H1 (cell line): ENCODE results near the gene FDXACB1. TPM values are rescaled to one million over a fixed set of nuclear protein-coding genes. Genes with fewer than 3 reads are reported as not detected.

Source experiments
- CTCF ChIA-PET: fragments of 300-600 bp; sonication (Branson Sonifier 250); formaldehyde crosslinking; loops from one replicate; lab custom pipeline; 2021; ENCODE audit not compliant: partially characterized antibody; lab: Charles Lee
- POLR2A ChIA-PET: fragments of 300-600 bp; sonication (Branson Sonifier 250); formaldehyde crosslinking; loops from one replicate; lab custom pipeline; 2021; ENCODE audit warnings: inconsistent platforms; ENCODE audit not compliant: partially characterized antibody; lab: Charles Lee
- DNase-seq, 2 experiments: peaks; one replicate each; pipeline versions ENCODE4 v3.0.0 to v3.0.0-alpha.2; 2010 to 2022; ENCODE audit warnings: low spot score in 2 of 2, low read depth in 1 of 2, mixed read lengths in 1 of 2
- FAIRE-seq: peaks from 2 replicates; lab custom pipeline; 2011; peaks lifted over from hg19 to GRCh38; lab: Jason Lieb, UNC
- H2AFZ ChIP-seq: 2 replicates; pipeline ENCODE4 v1.8.1; 2012; ENCODE audit warnings: low read length, inconsistent platforms
- H2AK5ac ChIP-seq: 2 replicates; pipeline ENCODE4 v1.6.1; 2013; ENCODE audit warnings: low read depth, low read length
- H2BK120ac ChIP-seq: replicated peaks from 2 replicates; pipeline ENCODE3; 2013; ENCODE audit warnings: low read depth, low read length, inconsistent platforms
- H2BK12ac ChIP-seq: 2 replicates; pipeline ENCODE4 v1.6.1; 2013; ENCODE audit warnings: low read depth, low read length
- H2BK15ac ChIP-seq: 2 replicates; pipeline ENCODE4 v1.6.1; 2013; ENCODE audit warnings: low read length
- H2BK20ac ChIP-seq: 2 replicates; pipeline ENCODE4 v1.6.1; 2013; ENCODE audit warnings: low read length
- H2BK5ac ChIP-seq: 2 replicates; pipeline ENCODE4 v1.6.1; 2013; ENCODE audit warnings: low read depth, low read length
- H3K14ac ChIP-seq: 2 replicates; pipeline ENCODE4 v1.6.1; 2013; ENCODE audit warnings: inconsistent platforms; ENCODE audit not compliant: insufficient read length
- H3K18ac ChIP-seq: 2 replicates; pipeline ENCODE4 v1.6.1; 2013; ENCODE audit warnings: low read length; ENCODE audit errors: extremely low read depth
- H3K23ac ChIP-seq: 2 replicates; pipeline ENCODE4 v1.6.1; 2013; ENCODE audit warnings: inconsistent platforms; ENCODE audit not compliant: insufficient read length
- H3K23me2 ChIP-seq: 2 replicates; pipeline ENCODE4 v1.6.1; 2013; ENCODE audit warnings: low read depth, low read length
- H3K27ac ChIP-seq: 2 replicates; pipeline ENCODE4 v1.6.1; 2011; ENCODE audit warnings: low read depth, low read length, inconsistent platforms
- H3K27me3 ChIP-seq, 4 experiments: replicated peaks in 1 of 4; 1 replicate in 1 of 4; 2 replicates in 3 of 4; pipeline versions ENCODE4 v1.6.1 to v1.8.1; 2011 to 2013; ENCODE audit warnings: low read length in 3 of 4, mild to moderate bottlenecking in 3 of 4, inconsistent platforms in 2 of 4, mixed read lengths in 2 of 4, moderate library complexity in 1 of 4; ENCODE audit not compliant: control insufficient read depth in 3 of 4, insufficient read depth in 3 of 4; ENCODE audit errors: extremely low read depth in 1 of 4
- H3K36me3 ChIP-seq, 4 experiments: 2 replicates each; pipeline versions ENCODE4 v1.6.1 to v1.8.1; 2011 to 2013; ENCODE audit warnings: mild to moderate bottlenecking in 4 of 4, low read length in 3 of 4, moderate library complexity in 2 of 4, control low read depth in 1 of 4, inconsistent platforms in 1 of 4; ENCODE audit not compliant: insufficient read depth in 4 of 4, control insufficient read depth in 2 of 4
- H3K4ac ChIP-seq: replicated peaks from 2 replicates; pipeline ENCODE3; 2013; ENCODE audit warnings: low read length, low read depth, mixed read lengths, inconsistent platforms; ENCODE audit not compliant: insufficient read length
- H3K4me1 ChIP-seq, 4 experiments: replicated peaks in 1 of 4; 1 replicate in 1 of 4; 2 replicates in 3 of 4; pipeline versions ENCODE4 v1.6.1 to v1.8.1; 2011 to 2013; ENCODE audit warnings: low read length in 3 of 4, inconsistent platforms in 2 of 4, mixed read lengths in 1 of 4; ENCODE audit not compliant: insufficient read depth in 4 of 4, control insufficient read depth in 3 of 4
- H3K4me2 ChIP-seq, 2 experiments: 2 replicates each; pipeline versions ENCODE4 v1.6.1 to v1.8.1; 2011 to 2013; ENCODE audit warnings: low read depth in 2 of 2, low read length in 2 of 2, control low read depth in 1 of 2, inconsistent platforms in 1 of 2, mild to moderate bottlenecking in 1 of 2; ENCODE audit not compliant: insufficient read depth in 1 of 2
- H3K4me3 ChIP-seq, 4 experiments: fragments of 200-600, 300-600 bp in 1 of 4; sonication (generic), shearing (Covaris generic), sonication (Bioruptor Twin) in 1 of 4; 2 replicates each; pipeline versions ENCODE4 v1.5.1 to v1.8.1; 2011 to 2016; ENCODE audit warnings: low read length in 4 of 4, low read depth in 3 of 4, control low read depth in 2 of 4, inconsistent platforms in 2 of 4, mild to moderate bottlenecking in 2 of 4, mixed read lengths in 1 of 4, moderate library complexity in 1 of 4; ENCODE audit not compliant: insufficient read depth in 2 of 4; ENCODE audit errors: extremely low read depth in 1 of 4
- H3K56ac ChIP-seq: replicated peaks from 2 replicates; pipeline ENCODE3; 2013; ENCODE audit warnings: low read depth, mild to moderate bottlenecking, mixed read lengths, low read length, inconsistent platforms; ENCODE audit not compliant: insufficient read length
- H3K79me1 ChIP-seq: 2 replicates; pipeline ENCODE4 v1.6.1; 2013; ENCODE audit warnings: low read depth, low read length, control low read depth
- H3K79me2 ChIP-seq, 2 experiments: 2 replicates each; pipeline versions ENCODE4 v1.6.1 to v1.8.1; 2012 to 2013; ENCODE audit warnings: low read length in 2 of 2, mild to moderate bottlenecking in 2 of 2, inconsistent platforms in 1 of 2; ENCODE audit not compliant: insufficient read depth in 2 of 2, control insufficient read depth in 1 of 2
- H3K9ac ChIP-seq, 4 experiments: replicated peaks in 1 of 4; 1 replicate in 1 of 4; 2 replicates in 3 of 4; pipeline versions ENCODE4 v1.6.1 to v1.8.1; 2011 to 2013; ENCODE audit warnings: low read depth in 3 of 4, low read length in 3 of 4, control low read depth in 2 of 4, mild to moderate bottlenecking in 2 of 4, moderate library complexity in 2 of 4, inconsistent platforms in 1 of 4; ENCODE audit errors: extremely low read depth in 1 of 4
- H3K9me3 ChIP-seq, 2 experiments: 2 replicates each; pipeline versions ENCODE4 v1.6.1 to v1.8.1; 2012 to 2013; ENCODE audit warnings: mild to moderate bottlenecking in 2 of 2, moderate library complexity in 2 of 2, control low read depth in 1 of 2, inconsistent platforms in 1 of 2, low read depth in 1 of 2, low read length in 1 of 2, mixed read lengths in 1 of 2; ENCODE audit not compliant: insufficient read depth in 2 of 2
- H4K20me1 ChIP-seq, 2 experiments: replicated peaks in 1 of 2; 2 replicates each; pipeline versions ENCODE3 to v1.8.1; 2011 to 2013; ENCODE audit warnings: inconsistent platforms in 2 of 2, low read length in 2 of 2, mild to moderate bottlenecking in 1 of 2; ENCODE audit not compliant: insufficient read depth in 2 of 2, control insufficient read depth in 1 of 2
- H4K5ac ChIP-seq: 2 replicates; pipeline ENCODE4 v1.6.1; 2013; ENCODE audit warnings: low read length, low read depth, mixed read lengths, inconsistent platforms; ENCODE audit not compliant: insufficient read length
- H4K8ac ChIP-seq: 2 replicates; pipeline ENCODE4 v1.8.0; 2013; ENCODE audit warnings: mild to moderate bottlenecking, moderate library complexity, low read length, inconsistent platforms; ENCODE audit not compliant: insufficient read depth; ENCODE audit errors: extremely low read depth
- H4K91ac ChIP-seq: replicated peaks from 2 replicates; pipeline ENCODE3; 2013; ENCODE audit warnings: low read length, mixed read lengths, inconsistent platforms; ENCODE audit not compliant: insufficient read length
- BCL11A ChIP-seq, 2 experiments: IDR thresholded peaks; one replicate each; pipeline ENCODE4 v1.6.1; 2011; ENCODE audit warnings: low read depth in 2 of 2, low read length in 2 of 2, mild to moderate bottlenecking in 2 of 2
- EP300 ChIP-seq, 2 experiments: IDR thresholded peaks; 1 replicate in 1 of 2; 2 replicates in 1 of 2; pipeline ENCODE4 v1.6.1; 2011 to 2012; ENCODE audit warnings: low read depth in 2 of 2, low read length in 2 of 2, mild to moderate bottlenecking in 2 of 2, borderline replicate concordance in 1 of 2, inconsistent platforms in 1 of 2, moderate library complexity in 1 of 2
- GABPA ChIP-seq: IDR thresholded peaks from 2 replicates; pipeline ENCODE4 v1.6.1; 2011; ENCODE audit warnings: mild to moderate bottlenecking, low read length, moderate library complexity, borderline replicate concordance; ENCODE audit not compliant: insufficient read depth
- NANOG ChIP-seq: IDR thresholded peaks from 2 replicates; pipeline ENCODE4 v1.6.1; 2011; ENCODE audit warnings: low read length, low read depth, mild to moderate bottlenecking, inconsistent platforms; ENCODE audit not compliant: insufficient read depth, poor library complexity, severe bottlenecking
- NRF1 ChIP-seq: IDR thresholded peaks from 2 replicates; pipeline ENCODE4 v1.6.1; 2011; ENCODE audit warnings: mild to moderate bottlenecking, low read depth, low read length, improper control_type of control experiment
- PHF8 ChIP-seq: fragments of 200-600 bp; sonication (generic); conservative IDR thresholded peaks from 2 replicates; pipeline ENCODE4 v1.7.1; 2012; ENCODE audit warnings: low read depth, mild to moderate bottlenecking, inconsistent platforms, low read length, moderate library complexity
- POLR2A ChIP-seq, 2 experiments: IDR thresholded peaks; 1 replicate in 1 of 2; 2 replicates in 1 of 2; pipeline ENCODE4 v1.6.1; 2011; ENCODE audit warnings: low read depth in 2 of 2, low read length in 2 of 2, mild to moderate bottlenecking in 2 of 2; ENCODE audit errors: control extremely low read depth in 1 of 2
- RXRA ChIP-seq: IDR thresholded peaks from 2 replicates; pipeline ENCODE4 v1.6.1; 2011; ENCODE audit warnings: low read depth, mild to moderate bottlenecking, low read length, moderate library complexity; ENCODE audit not compliant: insufficient read depth
- SP1 ChIP-seq: IDR thresholded peaks from 2 replicates; pipeline ENCODE4 v1.6.1; 2011; ENCODE audit warnings: low read depth, low read length
- WGBS, 2 experiments: shearing (Covaris generic) in 1 of 2; methylation state at CpG; one replicate each; pipeline versions ENCODE4 v1.1.6 to v1.1.7; 2013 to 2015; ENCODE audit warnings: low lambda C conversion rate in 2 of 2, mixed read lengths in 2 of 2, inconsistent platforms in 1 of 2, low coverage in 1 of 2, missing lambda C conversion rate in 1 of 2; ENCODE audit not compliant: insufficient replicate concordance in 2 of 2, insufficient coverage in 1 of 2, insufficient read length in 1 of 2; ENCODE audit errors: extremely low coverage in 1 of 2, missing lambda C conversion rate in 1 of 2; 5-methylcytosine and 5-hydroxymethylcytosine counted together
- polyA plus RNA-seq, 7 experiments: library from polyadenylated mRNA; depleted of rRNA in 3 of 7; stranded (reverse) in 5 of 7; unstranded in 2 of 7; fragments of >200 nt in 5 of 7; fragments of 200-250 nt in 2 of 7; gene quantifications; 1 replicate in 5 of 7; 2 replicates in 1 of 7; 4 replicates in 1 of 7; pipeline versions ENCODE4 v1.2.1 to v1.2.3, GENCODE V29; 2011 to 2013; ENCODE audit warnings: missing spikeins in 2 of 7, mixed read lengths in 2 of 7
- total RNA-seq: library from RNA; stranded (reverse); fragmentation: NEBNext Ultra II Directional; extraction: Animal tissue kit (Norgen Biotek cat#: 25700); gene quantifications from 2 replicates; pipeline ENCODE4 v1.2.1, GENCODE V29; 2021
- TF ChIP-seq, protein P1 (sequence below): IDR thresholded peaks from 2 replicates; pipeline ENCODE4 v1.6.1; 2012; ENCODE audit warnings: low read length, inconsistent platforms

Gene FDXACB1
- total and polyA plus RNA-seq, 2 of the 8 experiments (the other 6 are each of a cell fraction or from before 2014, with no cell fraction given), result 1.4 to 2.3 TPM

DNA sequence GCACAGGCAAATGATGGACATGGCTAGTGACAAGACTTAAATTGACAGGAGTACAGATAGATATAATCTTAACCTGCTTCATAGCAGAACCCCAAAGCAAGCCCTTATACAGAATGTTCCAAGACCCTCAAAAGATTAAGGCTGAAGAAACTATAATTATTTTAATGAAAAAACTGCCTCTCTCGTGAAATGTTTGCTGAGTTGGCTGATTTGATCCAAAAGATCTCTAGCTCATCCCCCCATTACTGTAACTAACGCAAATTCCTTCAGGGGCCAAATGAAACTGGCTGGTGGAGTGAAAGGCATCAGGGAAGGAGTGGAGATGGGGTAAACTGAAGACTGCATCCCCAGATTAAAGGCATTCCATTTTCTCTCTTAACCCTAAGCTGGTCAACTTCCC is 26.9 kb downstream of the FDXACB1 start:
- no peak overlapping the region for H4K91ac ChIP-seq
- no peaks in the 10 kb centered on the region for H4K20me1 ChIP-seq
- no peaks in the 10 kb centered on the region; a peak in 1 of 8 replicates for H3K36me3 ChIP-seq
- DNase-seq, result no peak
- H3K4ac ChIP-seq, result no peak overlapping the region
- H3K27me3 ChIP-seq, result no peaks in the 10 kb centered on the region
- H3K4me3 ChIP-seq, result no peak overlapping the region
- no peaks in the 10 kb centered on the region for H3K23me2 ChIP-seq
- H2BK20ac ChIP-seq, result no peak overlapping the region
- H3K9ac ChIP-seq, result no peak overlapping the region
- no peaks in the 10 kb centered on the region for H3K79me2 ChIP-seq
- H3K9me3 ChIP-seq, result no peaks in the 10 kb centered on the region
- no peaks in the 10 kb centered on the region for H3K4me1 ChIP-seq
- no peak overlapping the region for H2BK120ac ChIP-seq
- H3K18ac ChIP-seq, result no peak overlapping the region
- no peak overlapping the region for H3K14ac ChIP-seq
- no peak overlapping the region for H3K4me2 ChIP-seq
- H3K79me1 ChIP-seq, result no peaks in the 10 kb centered on the region
- H2BK5ac ChIP-seq, result no peak overlapping the region
- CTCF ChIA-PET, result interaction anchor here (0.6 to 2.5 kb wide), 12 partner anchors 9 to 262 kb away, joined by 3 to 12 read pairs (median 4); partner anchors contain the start of gene ALG9
- H2AK5ac ChIP-seq, result no peak overlapping the region
- FAIRE-seq, result no peak
- no peak overlapping the region for H3K27ac ChIP-seq
- H2AFZ ChIP-seq, result no peak overlapping the region
- no peak overlapping the region for H2BK12ac ChIP-seq
- POLR2A ChIA-PET, result interaction anchor here (0.7 kb wide), 1 partner anchor 10 kb away, joined by 3 read pairs; no protein-coding TSS in a partner anchor
- H4K5ac ChIP-seq, result no peak overlapping the region
- no peak overlapping the region for H4K8ac ChIP-seq
- no peak overlapping the region for H3K56ac ChIP-seq
- H3K23ac ChIP-seq, result no peak overlapping the region
- H2BK15ac ChIP-seq, result no peak overlapping the region
- WGBS, 2 experiments, result 91% methylated on average over 2 of the region's 2 CpGs; no CpG with 5 or more reads in 1 of the 2 experiments
- TF ChIP-seq, protein P1, sequence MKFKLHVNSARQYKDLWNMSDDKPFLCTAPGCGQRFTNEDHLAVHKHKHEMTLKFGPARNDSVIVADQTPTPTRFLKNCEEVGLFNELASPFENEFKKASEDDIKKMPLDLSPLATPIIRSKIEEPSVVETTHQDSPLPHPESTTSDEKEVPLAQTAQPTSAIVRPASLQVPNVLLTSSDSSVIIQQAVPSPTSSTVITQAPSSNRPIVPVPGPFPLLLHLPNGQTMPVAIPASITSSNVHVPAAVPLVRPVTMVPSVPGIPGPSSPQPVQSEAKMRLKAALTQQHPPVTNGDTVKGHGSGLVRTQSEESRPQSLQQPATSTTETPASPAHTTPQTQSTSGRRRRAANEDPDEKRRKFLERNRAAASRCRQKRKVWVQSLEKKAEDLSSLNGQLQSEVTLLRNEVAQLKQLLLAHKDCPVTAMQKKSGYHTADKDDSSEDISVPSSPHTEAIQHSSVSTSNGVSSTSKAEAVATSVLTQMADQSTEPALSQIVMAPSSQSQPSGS, result no peak
- TF ChIP-seq POLR2A (IDR thresholded peaks at IDR 0.05; ENCODE audit: control extremely low read depth in 1 of 2, low read depth in 2 of 2, low read length in 2 of 2) (no peak), GABPA (no peak), RXRA (no peak), PHF8 (no peak), SP1 (no peak), NRF1 (no peak), EP300 (IDR thresholded peaks at IDR 0.05; ENCODE audit: borderline replicate concordance in 1 of 2, low read depth in 2 of 2, low read length in 2 of 2) (no peak), NANOG (no peak), BCL11A (IDR thresholded peaks at IDR 0.05; ENCODE audit: low read depth in 2 of 2, low read length in 2 of 2) (no peak)
